Osteoblast (primary cell): ENCODE data around the gene SLC22A7. TPM values are rescaled to one million over a fixed set of nuclear protein-coding genes. Genes with fewer than 3 reads are reported as not detected.
"Not testable (repeated sequence)": the region's sequence is repeated elsewhere in the genome, so short reads cannot be mapped to it uniquely, and the experiment has no call there.

Source experiments
- DNase-seq: peaks from one replicate; pipeline ENCODE4 v3.0.0; 2011; ENCODE audit warnings: low spot score, mixed read lengths; ENCODE audit not compliant: insufficient read length; ENCODE audit errors: missing footprints
- H2AFZ ChIP-seq: 2 replicates; pipeline ENCODE4 v1.6.0; 2011; ENCODE audit warnings: mild to moderate bottlenecking, low read length
- H3K27ac ChIP-seq: 2 replicates; pipeline ENCODE4 v1.5.1; 2011; ENCODE audit warnings: mild to moderate bottlenecking, low read depth, low read length, moderate library complexity
- H3K27me3 ChIP-seq: 2 replicates; pipeline ENCODE4 v1.6.0; 2012; ENCODE audit warnings: mild to moderate bottlenecking, control low read depth, inconsistent platforms, low read length, moderate library complexity; ENCODE audit not compliant: insufficient read depth
- H3K36me3 ChIP-seq: 2 replicates; pipeline ENCODE4 v1.5.1; 2011; ENCODE audit warnings: mild to moderate bottlenecking, low read length, control low read depth, moderate library complexity; ENCODE audit not compliant: insufficient read depth
- H3K4me1 ChIP-seq: 2 replicates; pipeline ENCODE4 v1.5.1; 2011; ENCODE audit warnings: mild to moderate bottlenecking, low read length, control low read depth, moderate library complexity; ENCODE audit not compliant: insufficient read depth
- H3K4me2 ChIP-seq: 2 replicates; pipeline ENCODE4 v1.6.0; 2011; ENCODE audit warnings: mild to moderate bottlenecking, low read length; ENCODE audit not compliant: insufficient read depth
- H3K4me3 ChIP-seq: fragments of 200-600 bp; sonication (generic); 3 replicates; pipeline ENCODE4 v1.5.1; 2012; ENCODE audit warnings: mild to moderate bottlenecking, low read length, inconsistent platforms; ENCODE audit not compliant: insufficient read depth
- H3K79me2 ChIP-seq: 2 replicates; pipeline ENCODE4 v1.6.0; 2012; ENCODE audit warnings: mild to moderate bottlenecking, low read length, control low read depth, inconsistent platforms; ENCODE audit not compliant: insufficient read depth
- H3K9me3 ChIP-seq: 2 replicates; pipeline ENCODE4 v1.5.1; 2011; ENCODE audit warnings: low read depth, low read length, control low read depth
- H4K20me1 ChIP-seq: 2 replicates; pipeline ENCODE4 v1.6.0; 2012; ENCODE audit warnings: mild to moderate bottlenecking, low read length, control low read depth; ENCODE audit not compliant: insufficient read depth
- total RNA-seq: library from RNA; depleted of rRNA; stranded (reverse); fragments of >200 nt; gene quantifications from 2 replicates; pipeline ENCODE4 v1.2.3, GENCODE V29; 2012
- TF ChIP-seq, protein P1 (sequence below): IDR thresholded peaks from 2 replicates; pipeline ENCODE4 v1.5.1; 2011; ENCODE audit warnings: mild to moderate bottlenecking, low read depth, low read length, moderate library complexity; ENCODE audit errors: extremely low read depth

The SLC22A7 gene
- total RNA-seq, 1 donor: not detected

GRCh38 chr6:43299338-43300293, 1.6 kb downstream of the SLC22A7 start:
- Histone ChIP-seq H3K27ac (no peak overlapping the region), H3K27me3 (peaks cover 50% of the 10 kb centered on the region), H3K36me3 (no peaks in the 10 kb centered on the region), H3K4me2 (no peak overlapping the region), H3K9me3 (no peaks in the 10 kb centered on the region), H4K20me1 (no peaks in the 10 kb centered on the region), H3K4me1 (no peaks in the 10 kb centered on the region), H2AFZ (no peak overlapping the region), H3K4me3 (no peak overlapping the region), H3K79me2 (no peaks in the 10 kb centered on the region)
- DNase-seq: no peak
- TF ChIP-seq, protein P1, sequence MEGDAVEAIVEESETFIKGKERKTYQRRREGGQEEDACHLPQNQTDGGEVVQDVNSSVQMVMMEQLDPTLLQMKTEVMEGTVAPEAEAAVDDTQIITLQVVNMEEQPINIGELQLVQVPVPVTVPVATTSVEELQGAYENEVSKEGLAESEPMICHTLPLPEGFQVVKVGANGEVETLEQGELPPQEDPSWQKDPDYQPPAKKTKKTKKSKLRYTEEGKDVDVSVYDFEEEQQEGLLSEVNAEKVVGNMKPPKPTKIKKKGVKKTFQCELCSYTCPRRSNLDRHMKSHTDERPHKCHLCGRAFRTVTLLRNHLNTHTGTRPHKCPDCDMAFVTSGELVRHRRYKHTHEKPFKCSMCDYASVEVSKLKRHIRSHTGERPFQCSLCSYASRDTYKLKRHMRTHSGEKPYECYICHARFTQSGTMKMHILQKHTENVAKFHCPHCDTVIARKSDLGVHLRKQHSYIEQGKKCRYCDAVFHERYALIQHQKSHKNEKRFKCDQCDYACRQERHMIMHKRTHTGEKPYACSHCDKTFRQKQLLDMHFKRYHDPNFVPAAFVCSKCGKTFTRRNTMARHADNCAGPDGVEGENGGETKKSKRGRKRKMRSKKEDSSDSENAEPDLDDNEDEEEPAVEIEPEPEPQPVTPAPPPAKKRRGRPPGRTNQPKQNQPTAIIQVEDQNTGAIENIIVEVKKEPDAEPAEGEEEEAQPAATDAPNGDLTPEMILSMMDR: no peak

DNA sequence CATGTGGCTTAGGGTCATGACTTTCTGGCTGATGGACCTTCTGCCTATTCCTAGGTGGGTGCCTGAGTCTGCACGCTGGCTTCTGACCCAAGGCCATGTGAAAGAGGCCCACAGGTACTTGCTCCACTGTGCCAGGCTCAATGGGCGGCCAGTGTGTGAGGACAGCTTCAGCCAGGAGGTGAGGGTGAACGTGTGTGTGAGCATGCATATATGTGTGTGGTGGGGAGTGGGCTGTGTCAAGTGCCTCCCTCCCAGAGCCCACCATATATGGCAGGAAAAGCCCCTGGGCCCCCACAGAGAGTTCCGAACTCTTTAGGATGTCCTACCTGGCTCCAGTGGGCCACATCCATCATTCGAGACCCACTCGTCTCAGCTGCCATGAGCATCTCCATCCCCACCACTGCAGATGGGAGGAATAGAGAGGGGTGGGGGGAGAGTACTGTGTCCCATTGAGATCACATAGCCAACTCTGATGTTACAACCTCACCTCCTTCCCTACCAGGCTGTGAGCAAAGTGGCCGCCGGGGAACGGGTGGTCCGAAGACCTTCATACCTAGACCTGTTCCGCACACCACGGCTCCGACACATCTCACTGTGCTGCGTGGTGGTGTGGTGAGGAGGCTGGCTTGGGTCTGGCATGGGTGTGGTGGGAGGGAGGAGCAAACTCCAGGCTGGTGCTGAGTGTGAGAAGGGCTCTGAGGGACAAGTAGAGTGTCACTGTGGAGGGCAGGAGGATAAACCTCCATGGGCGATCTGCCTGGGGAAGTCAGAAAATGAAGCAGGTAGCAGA, 3.2 kb downstream of the SLC22A7 start:
- Histone ChIP-seq H2AFZ (no peak overlapping the region), H3K9me3 (no peaks in the 10 kb centered on the region), H3K79me2 (no peaks in the 10 kb centered on the region), H3K36me3 (no peaks in the 10 kb centered on the region), H3K4me3 (no peak overlapping the region), H3K27me3 (peaks cover 50% of the 10 kb centered on the region), H3K4me1 (no peaks in the 10 kb centered on the region), H3K4me2 (no peak overlapping the region), H3K27ac (no peak overlapping the region), H4K20me1 (no peaks in the 10 kb centered on the region)
- TF ChIP-seq, protein P1: no peak
- no peak for DNase-seq

GRCh38 chr6:43302126-43302525, 4.1 kb downstream of the SLC22A7 start:
- peak; percentile 56 for DNase-seq
- H3K36me3 ChIP-seq: no peaks in the 10 kb centered on the region
- H3K27me3 ChIP-seq: peaks cover 43% of the 10 kb centered on the region
- no peak overlapping the region for H3K4me3 ChIP-seq
- no peaks in the 10 kb centered on the region for H4K20me1 ChIP-seq
- TF ChIP-seq, protein P1: no peak
- H3K9me3 ChIP-seq: no peaks in the 10 kb centered on the region
- no peaks in the 10 kb centered on the region for H3K4me1 ChIP-seq
- no peak overlapping the region for H3K4me2 ChIP-seq
- no peak overlapping the region for H3K27ac ChIP-seq
- H3K79me2 ChIP-seq: no peaks in the 10 kb centered on the region
- H2AFZ ChIP-seq: no peak overlapping the region

DNA sequence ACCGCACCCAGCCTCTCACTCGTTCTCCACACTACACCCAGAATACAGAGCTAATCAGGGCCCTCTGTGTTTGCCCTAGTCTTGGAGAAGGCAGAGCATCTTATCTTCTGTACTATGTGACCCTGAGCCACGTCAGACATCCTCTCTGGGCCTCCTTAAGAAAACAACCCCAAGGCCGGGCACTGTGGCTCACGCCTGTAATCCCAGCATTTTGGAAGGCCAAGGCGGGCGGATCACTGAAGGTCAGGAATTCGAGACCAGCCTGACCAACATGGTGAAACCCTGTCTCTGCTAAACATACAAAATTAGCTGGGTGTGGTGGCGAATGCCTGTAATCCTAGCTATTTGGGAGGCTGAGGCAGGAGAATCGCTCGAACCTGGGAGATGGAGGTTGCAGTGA, 4.9 kb downstream of the SLC22A7 start:
- not testable (repeated sequence) for H2AFZ ChIP-seq, H3K79me2 ChIP-seq, H3K4me1 ChIP-seq, H3K27ac ChIP-seq, H4K20me1 ChIP-seq, H3K9me3 ChIP-seq, H3K4me2 ChIP-seq, H3K36me3 ChIP-seq, H3K4me3 ChIP-seq, DNase-seq
- peaks cover 43% of the 10 kb centered on the region for H3K27me3 ChIP-seq
